GM12891 (cell line): Measurements from ENCODE around the gene AMBRA1.

Experiments used
- DNase-seq: peaks from one replicate; pipeline ENCODE4 v3.0.0; 2011; ENCODE audit warnings: low spot score; ENCODE audit not compliant: insufficient read length
- FAIRE-seq: peaks from 2 replicates; lab custom pipeline; 2011; peaks lifted over from hg19 to GRCh38; lab: Jason Lieb, UNC
- PAX5 ChIP-seq: IDR thresholded peaks from 2 replicates; pipeline ENCODE4 v1.6.1; 2011; ENCODE audit warnings: low read length, moderate library complexity, mild to moderate bottlenecking; ENCODE audit not compliant: insufficient read depth, severe bottlenecking
- POLR2A ChIP-seq: IDR thresholded peaks from 2 replicates; pipeline ENCODE4 v1.6.1; 2011; ENCODE audit warnings: low read depth, low read length, control low read depth
- POLR2AphosphoS5 ChIP-seq: IDR thresholded peaks from 2 replicates; pipeline ENCODE4 v1.6.1; 2011; ENCODE audit warnings: low read depth, low read length, control low read depth
- POU2F2 ChIP-seq: IDR thresholded peaks from 2 replicates; pipeline ENCODE4 v1.6.1; 2011; ENCODE audit warnings: low read depth, mild to moderate bottlenecking, control low read depth, low read length, moderate library complexity
- SPI1 ChIP-seq: IDR thresholded peaks from 2 replicates; pipeline ENCODE4 v1.6.1; 2011; ENCODE audit warnings: low read depth, low read length, control low read depth
- TAF1 ChIP-seq: IDR thresholded peaks from 2 replicates; pipeline ENCODE4 v1.6.1; 2011; ENCODE audit warnings: low read depth, low read length, control low read depth

Gene AMBRA1

GRCh38 chr11:46387919-46388618, 205.8 kb downstream of the AMBRA1 start:
- TF ChIP-seq PAX5 = no peak
- FAIRE-seq (no peak), DNase-seq (no peak)

DNA sequence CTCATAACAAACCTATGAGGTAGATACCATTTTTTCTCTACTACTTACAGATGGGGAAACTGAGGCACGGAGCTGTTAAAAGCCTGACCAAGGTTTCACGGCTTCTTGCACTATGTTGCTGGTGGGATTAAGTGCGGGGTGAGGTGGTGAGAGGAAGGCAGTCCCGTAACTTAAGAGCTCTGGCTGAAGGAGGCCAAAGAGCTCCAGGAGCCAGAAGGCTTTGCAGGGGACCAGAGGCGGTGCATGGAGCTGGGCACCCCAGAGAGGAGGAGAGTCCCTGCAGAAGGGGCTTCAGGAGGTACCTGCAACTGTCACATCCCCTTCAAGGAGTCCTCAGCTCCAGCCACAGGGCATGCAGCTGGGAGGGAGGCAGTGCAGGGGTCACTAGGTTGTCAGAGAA, 206.4 kb downstream of the AMBRA1 start:
- no peak for DNase-seq
- FAIRE-seq = no peak
- TF ChIP-seq POU2F2 = no peak
- no peak for TF ChIP-seq SPI1
- no peak for TF ChIP-seq PAX5

GRCh38 chr11:46386674-46387073, 207.1 kb downstream of the AMBRA1 start:
- FAIRE-seq (no peak), DNase-seq (no peak)
- TF ChIP-seq SPI1 (no peak), PAX5 (no peak), POU2F2 (no peak), TAF1 (no peak), POLR2A (no peak), POLR2AphosphoS5 (no peak)

DNA sequence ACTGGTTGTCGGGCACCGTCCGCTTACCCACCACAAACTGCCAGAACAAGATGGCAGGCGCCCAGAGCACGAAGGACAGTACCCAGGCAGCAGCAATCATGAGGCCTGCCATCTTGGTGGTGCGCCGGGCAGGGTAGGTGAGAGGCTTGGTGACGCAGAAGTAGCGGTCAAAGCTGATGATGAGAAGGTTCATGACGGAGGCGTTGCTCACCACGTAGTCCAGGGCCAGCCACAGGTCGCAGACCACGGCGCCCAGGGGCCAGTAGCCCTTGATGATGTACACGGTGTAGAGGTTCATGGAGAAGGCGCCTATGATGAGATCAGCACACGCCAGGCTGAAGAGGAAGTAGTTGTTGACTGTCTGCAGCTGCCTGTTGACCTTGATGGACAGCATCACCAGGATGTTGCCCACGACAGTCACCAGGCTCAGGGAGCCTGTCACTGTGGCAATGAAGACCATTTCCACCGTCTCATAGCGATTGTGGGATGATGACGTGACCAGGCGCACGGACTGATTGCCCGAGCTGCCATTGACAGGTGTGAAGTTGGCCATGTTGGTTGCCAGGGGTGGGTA, 207.7 kb downstream of the AMBRA1 start:
- no peak for DNase-seq
- TF ChIP-seq TAF1 (no peak), POU2F2 (no peak)
- FAIRE-seq = no peak

DNA sequence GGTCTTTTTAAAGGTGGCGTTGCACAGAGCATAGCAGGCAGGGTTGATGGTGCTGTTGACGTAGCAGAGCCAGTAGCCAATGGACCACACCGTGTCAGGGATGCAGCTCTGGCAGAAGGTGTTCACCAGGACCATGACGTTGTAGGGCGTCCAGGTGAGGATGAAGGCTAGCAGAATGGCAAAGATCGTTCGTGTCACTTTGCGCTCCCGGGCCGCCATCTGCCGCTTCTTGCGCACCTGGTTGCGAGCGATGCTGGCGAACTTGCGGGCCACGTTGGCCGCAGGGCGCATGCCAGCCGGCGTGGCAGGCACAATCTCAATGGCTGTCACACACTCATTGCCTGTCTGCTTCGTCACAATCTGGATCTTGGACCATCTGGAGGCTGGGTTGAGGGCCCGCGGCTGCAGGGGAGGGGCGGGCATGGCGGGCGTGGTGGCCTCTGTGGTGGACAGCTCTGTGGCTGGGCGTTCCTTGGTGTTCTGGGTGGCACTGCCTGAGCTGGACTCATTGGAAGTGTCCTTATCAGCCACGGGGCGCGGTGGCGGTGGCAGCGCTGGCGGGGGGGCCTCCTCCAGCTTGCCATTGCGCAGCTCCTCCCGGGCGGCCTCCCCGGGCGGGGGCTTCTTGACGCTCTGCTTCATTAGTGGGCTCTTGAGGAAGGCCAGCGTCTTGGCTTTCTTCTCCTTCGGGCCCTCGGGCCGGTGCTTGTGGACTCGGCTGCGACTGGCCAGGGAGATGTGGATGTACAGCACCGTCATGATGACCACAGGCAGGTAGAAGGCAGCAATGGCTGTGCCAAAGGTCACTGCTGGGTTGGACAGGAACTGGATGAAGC, 208.4 kb downstream of the AMBRA1 start:
- FAIRE-seq = no peak
- no peak for DNase-seq
- no peak for TF ChIP-seq POU2F2
- no peak for TF ChIP-seq PAX5
- no peak for TF ChIP-seq POLR2AphosphoS5
- no peak for TF ChIP-seq TAF1
- no peak for TF ChIP-seq SPI1
- no peak for TF ChIP-seq POLR2A

- no peak for FAIRE-seq
- DNase-seq = no peak
- TF ChIP-seq POU2F2 (no peak), POLR2A (no peak), PAX5 (no peak), TAF1 (no peak), SPI1 (no peak), POLR2AphosphoS5 (no peak)
These were observed 209.7 kb downstream of the AMBRA1 start for GRCh38 chr11:46383974-46384701.

DNA sequence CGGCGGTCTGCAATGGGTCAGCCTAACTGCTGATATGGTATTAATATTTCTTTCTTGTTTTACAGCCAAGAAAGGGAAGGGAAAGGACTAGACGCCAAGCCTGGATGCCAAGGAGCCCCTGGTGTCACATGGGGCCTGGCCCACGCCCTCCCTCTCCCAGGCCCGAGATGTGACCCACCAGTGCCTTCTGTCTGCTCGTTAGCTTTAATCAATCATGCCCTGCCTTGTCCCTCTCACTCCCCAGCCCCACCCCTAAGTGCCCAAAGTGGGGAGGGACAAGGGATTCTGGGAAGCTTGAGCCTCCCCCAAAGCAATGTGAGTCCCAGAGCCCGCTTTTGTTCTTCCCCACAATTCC, 210.4 kb downstream of the AMBRA1 start:
- FAIRE-seq = no peak
- TF ChIP-seq POU2F2 (no peak), POLR2AphosphoS5 (no peak)
- DNase-seq = no peak

GRCh38 chr11:46382646-46383403, 211.0 kb downstream of the AMBRA1 start:
- FAIRE-seq (no peak), DNase-seq (no peak)

More at GRCh38 chr11:46382646-46383403, 211.0 kb downstream of the AMBRA1 start:
- TF ChIP-seq POLR2AphosphoS5 = no peak
- TF ChIP-seq POU2F2 = no peak
- TF ChIP-seq POLR2A = no peak
- TF ChIP-seq PAX5 = no peak
- TF ChIP-seq SPI1 = no peak
- TF ChIP-seq TAF1 = no peak
